ENCODE data around the gene TRIM24. TPM values are rescaled to one million over a fixed set of nuclear protein-coding genes. Genes with fewer than 3 reads are reported as not detected.

TRIM24 gene
- total and polyA plus RNA-seq, 2 of the 13 experiments (the other 11 are each of a cell fraction or from before 2014, with no cell fraction given): 100 to 106 TPM

- peaks cover 19% of the 10 kb centered on the region for H3K9me3 ChIP-seq (ENCODE audit: low read length)
- no peak overlapping the region for H3K27ac ChIP-seq (ENCODE audit: extremely low read length, insufficient read depth, low read length)
- in situ Hi-C loops (cut with HindIII; ENCODE audit: extremely low pct_ligation_motif_present, low pct_unique_long_range_greater_than_20kb) (loop anchor here (25.0 kb wide), 1 partner anchor 302 kb away; no protein-coding TSS in a partner anchor), intact Hi-C loops (cut with micrococcal nuclease; ENCODE audit: unreplicated experiment) (loop anchor here (10.0 kb wide), 1 partner anchor 1769 kb away; no protein-coding TSS in a partner anchor)
- H3K4me2 ChIP-seq (ENCODE audit: low read depth, low read length): no peak overlapping the region
- WGBS (ENCODE audit: low lambda C conversion rate): 94% methylated on average over 10 of the region's 10 CpGs
- no peaks in the 10 kb centered on the region for H4K20me1 ChIP-seq (ENCODE audit: insufficient read depth, low read length)
- no peaks in the 10 kb centered on the region for H3K4me1 ChIP-seq (ENCODE audit: insufficient read depth, low read length)
- no peak overlapping the region for H2AFZ ChIP-seq (ENCODE audit: low read length)
- TF ChIP-seq TFDP1 (CRISPR knock-in tag; IDR thresholded peaks at IDR 0.05; ENCODE audit: borderline replicate concordance) (no peak), CENPT (CRISPR knock-in tag; IDR thresholded peaks at IDR 0.05; ENCODE audit: low read depth) (no peak), DPF2 (CRISPR knock-in tag; IDR thresholded peaks at IDR 0.05; ENCODE audit: borderline replicate concordance, low read depth) (no peak), ZNF205 (CRISPR knock-in tag; IDR thresholded peaks at IDR 0.05) (no peak), KDM5A (IDR thresholded peaks at IDR 0.05; ENCODE audit: borderline replicate concordance, low read length) (no peak), ZNF33B (CRISPR knock-in tag; IDR thresholded peaks at IDR 0.05) (no peak), ZFP36L1 (CRISPR knock-in tag; IDR thresholded peaks at IDR 0.05) (no peak), MXI1 (IDR thresholded peaks at IDR 0.05; ENCODE audit: borderline replicate concordance, low read depth, low read length) (no peak), SSRP1 (CRISPR knock-in tag; IDR thresholded peaks at IDR 0.05) (no peak), MAZ (IDR thresholded peaks at IDR 0.05; ENCODE audit: borderline replicate concordance, low read depth, low read length) (no peak), MAZ (CRISPR knock-in tag; IDR thresholded peaks at IDR 0.05; ENCODE audit: low read depth) (no peak), NCOR1 (IDR thresholded peaks at IDR 0.05; ENCODE audit: borderline replicate concordance, low read length) (no peak), RXRA (CRISPR knock-in tag; IDR thresholded peaks at IDR 0.05) (no peak), TAF1 (CRISPR knock-in tag; IDR thresholded peaks at IDR 0.05) (no peak), E2F1 (CRISPR knock-in tag; IDR thresholded peaks at IDR 0.05) (no peak), SKI (IDR thresholded peaks at IDR 0.05; ENCODE audit: partially characterized antibody) (no peak), PHF5A (CRISPR knock-in tag; IDR thresholded peaks at IDR 0.05; ENCODE audit: low read depth, unreplicated experiment) (no peak), MYPOP (CRISPR knock-in tag; IDR thresholded peaks at IDR 0.05) (no peak), PCBP1 (IDR thresholded peaks at IDR 0.05; ENCODE audit: borderline replicate concordance, low read depth, low read length) (no peak)
- no peak for FAIRE-seq
- H3K27me3 ChIP-seq (ENCODE audit: control insufficient read depth in 1 of 2, insufficient read depth in 2 of 2, low read length in 2 of 2): no peaks in the 10 kb centered on the region
- no peak overlapping the region for H3K9ac ChIP-seq (ENCODE audit: insufficient read depth, low read depth, low read length)
- ChIA-PET POLR2A (no interaction called here), CTCF (ENCODE audit: low intra/inter-chr PET ratio, low total read pairs) (no interaction called here)
- ATAC-seq: no peak
- no peaks in the 10 kb centered on the region for H3K79me2 ChIP-seq (ENCODE audit: insufficient read depth, low read length)
- H3K36me3 ChIP-seq (replicated peaks in 1 of 2; ENCODE audit: control insufficient read depth in 1 of 2, insufficient read depth in 2 of 2, low read length in 2 of 2): no peaks in the 10 kb centered on the region
- no peak overlapping the region for H3K4me3 ChIP-seq (replicated peaks in 1 of 3; ENCODE audit: insufficient read depth in 1 of 3, low read depth in 2 of 3, low read length in 3 of 3)
- no TSS peak for BruUV-seq (replicated peaks)
- DNase-seq (ENCODE audit: low spot score): no peak
These were observed 24.7 kb upstream of the TRIM24 start for GRCh38 chr7:138435231-138435919.
